ENCODE data around the gene DENND11.

DENND11 gene

DNA sequence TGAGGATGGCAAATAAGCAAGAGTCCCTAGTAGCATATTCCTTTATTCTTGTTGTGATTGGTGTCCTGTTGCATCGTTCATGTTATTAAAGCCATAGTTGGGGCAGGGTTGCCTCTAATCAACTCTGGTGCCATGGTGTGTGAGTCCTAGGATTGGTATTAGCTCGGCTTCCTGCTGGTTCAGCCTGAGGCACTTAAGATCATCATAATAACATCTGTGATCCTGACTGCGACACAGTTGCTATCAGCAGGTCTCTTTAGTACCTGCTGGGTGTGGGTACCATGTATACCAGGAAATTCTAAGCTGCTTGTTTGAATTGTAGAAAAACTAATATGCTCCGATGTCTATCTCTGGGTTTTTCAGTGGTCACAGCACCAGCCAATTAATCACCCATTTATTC is 7.8 kb upstream of the DENND11 start:
- POLR2A ChIA-PET (ENCODE audit: low non-redundant PET) = no interaction called here
- CTCF ChIA-PET = interaction anchor here (1.2 kb wide), 1 partner anchor 20 kb away, joined by 3 read pairs; no protein-coding TSS in a partner anchor

DNA sequence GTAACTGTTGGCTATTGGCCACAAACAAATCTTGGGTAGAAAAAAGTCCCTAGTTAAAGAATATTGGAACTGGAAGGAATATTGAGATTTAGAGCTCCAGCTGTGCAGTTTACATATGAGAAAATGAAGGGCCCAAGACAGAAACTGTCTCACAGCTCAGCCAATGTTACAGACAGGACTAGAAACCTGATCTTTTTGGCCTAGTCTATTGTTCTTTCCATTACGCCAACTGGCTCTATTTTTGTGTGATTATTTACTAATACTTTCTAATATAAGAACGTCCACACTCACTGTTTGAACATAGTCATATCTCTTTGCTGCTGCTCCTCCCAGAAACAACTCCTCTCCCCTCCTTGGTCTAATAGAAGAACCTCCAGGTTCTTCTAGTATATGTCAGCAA is 7.4 kb upstream of the DENND11 start:
- CTCF ChIA-PET = interaction anchor here (1.2 kb wide), 1 partner anchor 21 kb away, joined by 3 read pairs; no protein-coding TSS in a partner anchor
- TF ChIP-seq, protein P1, sequence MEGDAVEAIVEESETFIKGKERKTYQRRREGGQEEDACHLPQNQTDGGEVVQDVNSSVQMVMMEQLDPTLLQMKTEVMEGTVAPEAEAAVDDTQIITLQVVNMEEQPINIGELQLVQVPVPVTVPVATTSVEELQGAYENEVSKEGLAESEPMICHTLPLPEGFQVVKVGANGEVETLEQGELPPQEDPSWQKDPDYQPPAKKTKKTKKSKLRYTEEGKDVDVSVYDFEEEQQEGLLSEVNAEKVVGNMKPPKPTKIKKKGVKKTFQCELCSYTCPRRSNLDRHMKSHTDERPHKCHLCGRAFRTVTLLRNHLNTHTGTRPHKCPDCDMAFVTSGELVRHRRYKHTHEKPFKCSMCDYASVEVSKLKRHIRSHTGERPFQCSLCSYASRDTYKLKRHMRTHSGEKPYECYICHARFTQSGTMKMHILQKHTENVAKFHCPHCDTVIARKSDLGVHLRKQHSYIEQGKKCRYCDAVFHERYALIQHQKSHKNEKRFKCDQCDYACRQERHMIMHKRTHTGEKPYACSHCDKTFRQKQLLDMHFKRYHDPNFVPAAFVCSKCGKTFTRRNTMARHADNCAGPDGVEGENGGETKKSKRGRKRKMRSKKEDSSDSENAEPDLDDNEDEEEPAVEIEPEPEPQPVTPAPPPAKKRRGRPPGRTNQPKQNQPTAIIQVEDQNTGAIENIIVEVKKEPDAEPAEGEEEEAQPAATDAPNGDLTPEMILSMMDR (conservative IDR thresholded peaks at IDR 0.05; ENCODE audit: low read depth) = no peak
- POLR2A ChIA-PET (ENCODE audit: low non-redundant PET) = no interaction called here

More for the DNA sequence above, 7.8 kb upstream of the DENND11 start:
- DNase-seq (ENCODE audit: low spot score) = no peak
- no peak overlapping the region for H3K27ac ChIP-seq
- TF ChIP-seq, protein P1 (conservative IDR thresholded peaks at IDR 0.05; ENCODE audit: low read depth) = no peak

DNA sequence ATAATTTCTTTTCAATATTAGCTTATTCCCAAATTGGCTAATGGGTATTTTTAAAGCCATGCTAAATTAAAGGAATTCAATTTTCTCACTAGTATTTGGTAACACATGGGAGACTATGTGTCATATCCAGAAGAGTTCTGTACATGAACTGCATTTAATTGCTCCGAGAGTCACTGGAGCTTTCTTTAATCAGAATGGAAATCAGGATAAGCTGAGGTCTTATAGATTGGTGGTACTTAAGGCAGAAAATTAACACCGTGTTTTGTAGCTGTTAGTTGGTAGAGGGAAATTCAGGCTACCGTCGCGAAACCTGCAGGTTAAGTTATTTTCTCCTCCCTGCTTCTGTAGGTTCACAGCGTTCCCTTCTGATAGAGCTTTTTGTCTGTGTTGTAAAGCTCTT is 6.4 kb upstream of the DENND11 start, which contains the start of gene WEE2:
Gene WEE2 (plus strand): TSS at position 3 of the 400 bp plus-strand sequence. CDS start 406 bp downstream, outside the sequence.
- TF ChIP-seq, protein P1 (conservative IDR thresholded peaks at IDR 0.05; ENCODE audit: low read depth) = no peak
- H3K27ac ChIP-seq = no peak within 1 kb of the TSS
- DNase-seq (ENCODE audit: low spot score) = no peak
- ChIA-PET CTCF (no interaction called here), POLR2A (ENCODE audit: low non-redundant PET) (no interaction called here)

More for the DNA sequence above, 7.4 kb upstream of the DENND11 start:
- H3K27ac ChIP-seq = no peak overlapping the region
- no peak for DNase-seq (ENCODE audit: low spot score)

DNA sequence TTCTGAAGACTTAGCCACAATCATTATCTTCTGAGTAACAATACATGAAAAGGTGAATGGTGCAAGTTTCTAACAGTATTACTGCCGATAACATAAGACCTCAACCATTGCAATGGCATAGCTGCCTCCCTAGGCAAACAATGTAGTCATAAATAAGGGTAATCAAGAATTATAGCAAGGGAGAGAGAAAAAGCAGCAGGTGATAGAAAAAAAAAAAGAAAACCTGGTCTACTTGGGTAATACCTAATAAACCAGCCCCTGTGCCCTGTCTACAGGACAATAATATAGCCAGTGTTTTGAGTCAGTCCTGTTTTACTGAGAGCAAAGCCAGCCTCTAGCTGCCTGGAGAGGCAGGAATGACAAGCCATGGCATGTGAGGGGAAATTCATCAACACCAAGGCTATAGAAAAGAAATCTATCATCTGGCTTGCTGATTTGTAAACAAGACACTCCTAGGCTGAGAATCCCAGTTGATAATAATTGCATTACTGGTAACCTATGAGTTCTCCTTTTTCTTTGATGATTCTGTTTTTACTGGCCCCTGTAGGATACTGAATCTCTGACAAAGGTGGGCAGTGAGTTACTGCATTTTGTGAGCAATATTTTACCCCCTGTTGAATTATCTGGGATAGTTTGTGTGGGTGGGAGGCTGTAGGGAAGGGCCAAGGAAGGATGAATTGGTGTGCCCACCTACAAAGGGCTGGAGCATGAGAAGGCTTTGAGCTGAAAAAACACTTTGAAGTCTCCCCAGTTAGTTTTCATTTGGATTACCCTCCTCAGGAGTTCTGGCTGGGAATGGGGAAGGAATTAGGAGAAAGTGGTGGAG is 4.5 kb upstream of the DENND11 start:
- TF ChIP-seq, protein P1 (conservative IDR thresholded peaks at IDR 0.05; ENCODE audit: low read depth) = no peak
- H3K27ac ChIP-seq = no peak overlapping the region
- CTCF ChIA-PET = no interaction called here
- POLR2A ChIA-PET (ENCODE audit: low non-redundant PET) = no interaction called here
- DNase-seq (ENCODE audit: low spot score) = no peak

DNA sequence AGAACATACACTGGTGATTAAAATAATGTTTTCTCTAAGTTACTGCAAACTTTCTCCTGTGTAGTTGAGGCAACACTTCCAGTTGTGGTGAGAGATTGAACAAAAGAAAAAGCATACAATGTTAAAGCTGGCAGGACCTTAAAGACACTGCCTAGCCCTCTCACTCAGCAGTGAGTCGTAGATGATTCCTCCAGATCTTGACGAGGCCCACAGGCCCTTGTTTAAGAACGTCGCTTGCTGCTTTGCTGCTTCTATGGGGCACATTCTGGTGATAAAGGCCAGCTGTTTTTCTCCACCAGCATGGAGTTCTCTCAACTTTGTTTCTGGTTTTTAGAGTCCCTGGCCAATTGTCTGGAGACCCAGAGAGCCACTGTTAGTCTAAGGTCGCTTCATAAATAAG is 2.8 kb upstream of the DENND11 start:
- CTCF ChIA-PET = no interaction called here

DNA sequence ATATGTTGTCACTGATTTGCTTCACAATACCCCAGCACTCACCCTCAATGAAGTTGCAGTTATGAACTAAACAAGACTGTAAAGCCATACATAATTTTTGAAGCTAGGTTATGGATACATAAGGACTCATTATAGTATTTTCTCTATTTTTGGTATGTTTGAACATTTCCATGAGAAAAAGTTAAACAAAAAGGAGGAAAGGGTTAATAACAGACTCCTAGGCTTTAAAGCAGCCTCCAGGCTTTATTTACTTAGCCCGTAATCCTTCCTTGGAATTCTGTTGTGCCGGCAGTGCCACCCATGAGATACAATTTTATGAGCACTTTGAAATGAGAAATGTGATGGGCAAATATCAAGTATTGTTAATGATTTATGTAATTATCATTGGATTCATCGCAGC is 2.1 kb upstream of the DENND11 start:
- TF ChIP-seq, protein P1 (conservative IDR thresholded peaks at IDR 0.05; ENCODE audit: low read depth) = no peak
- POLR2A ChIA-PET (ENCODE audit: low non-redundant PET) = no interaction called here
- CTCF ChIA-PET = no interaction called here
- no peak for DNase-seq (ENCODE audit: low spot score)
- no peak overlapping the region for H3K27ac ChIP-seq

More for the DNA sequence above, 2.8 kb upstream of the DENND11 start:
- DNase-seq (ENCODE audit: low spot score) = no peak
- H3K27ac ChIP-seq = no peak overlapping the region
- TF ChIP-seq, protein P1 (conservative IDR thresholded peaks at IDR 0.05; ENCODE audit: low read depth) = no peak
- POLR2A ChIA-PET (ENCODE audit: low non-redundant PET) = no interaction called here
